ENCODE results near the gene ADCY1. TPM values are rescaled to one million over a fixed set of nuclear protein-coding genes. Genes with fewer than 3 reads are reported as not detected.

ADCY1 gene
- total RNA-seq, 2 experiments from 2014 or later: 0.99 to 1.5 TPM

DNA sequence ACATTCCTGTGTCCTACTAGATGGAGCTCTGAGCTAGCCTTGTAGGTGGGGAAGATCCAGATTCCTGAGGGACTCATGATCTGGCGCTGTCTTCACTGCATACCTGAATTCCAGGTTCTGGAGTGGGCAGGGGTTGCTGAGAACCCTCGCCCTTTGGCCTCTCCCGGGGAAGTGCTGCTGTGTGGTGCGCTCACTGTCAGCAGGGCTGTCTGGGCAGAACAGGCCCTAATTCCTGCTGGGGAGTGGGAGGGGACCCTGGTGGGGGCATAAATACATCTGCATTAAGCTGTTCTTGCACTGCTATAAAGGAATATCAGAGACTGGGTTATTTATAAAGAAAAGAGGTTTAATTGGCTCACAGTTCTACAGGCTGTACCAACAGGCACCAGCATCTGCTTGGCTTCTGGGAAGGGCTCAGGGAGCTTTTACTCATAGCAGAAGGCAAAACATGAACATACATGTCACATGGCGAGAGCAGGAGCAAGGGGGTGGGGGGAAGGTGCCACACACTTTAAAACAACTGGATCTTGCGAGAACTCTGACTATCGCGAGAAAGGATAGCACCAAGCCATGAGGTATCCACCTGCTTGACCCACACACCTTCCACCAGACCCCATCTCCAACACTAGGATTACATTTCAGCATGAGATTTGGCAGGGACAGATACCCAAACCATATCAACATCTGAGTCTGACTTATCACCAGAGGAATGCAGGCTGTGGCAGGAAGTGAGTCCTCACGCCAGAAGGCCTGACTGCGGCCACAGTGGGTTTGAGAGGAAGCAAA is 115.0 kb downstream of the ADCY1 start:
- CTCF ChIA-PET: no interaction called here
- Mint-ChIP-seq H3K9me3 (no peaks in the 10 kb centered on the region), H3K27me3 (no peaks in the 10 kb centered on the region), H3K4me1 (peaks cover 2% of the 10 kb centered on the region), H3K4me3 (no peak overlapping the region), H3K36me3 (ENCODE audit: low read depth) (no peaks in the 10 kb centered on the region), H3K27ac (no peak overlapping the region)
- POLR2A ChIA-PET: no interaction called here
- DNase-seq: no peak

DNA sequence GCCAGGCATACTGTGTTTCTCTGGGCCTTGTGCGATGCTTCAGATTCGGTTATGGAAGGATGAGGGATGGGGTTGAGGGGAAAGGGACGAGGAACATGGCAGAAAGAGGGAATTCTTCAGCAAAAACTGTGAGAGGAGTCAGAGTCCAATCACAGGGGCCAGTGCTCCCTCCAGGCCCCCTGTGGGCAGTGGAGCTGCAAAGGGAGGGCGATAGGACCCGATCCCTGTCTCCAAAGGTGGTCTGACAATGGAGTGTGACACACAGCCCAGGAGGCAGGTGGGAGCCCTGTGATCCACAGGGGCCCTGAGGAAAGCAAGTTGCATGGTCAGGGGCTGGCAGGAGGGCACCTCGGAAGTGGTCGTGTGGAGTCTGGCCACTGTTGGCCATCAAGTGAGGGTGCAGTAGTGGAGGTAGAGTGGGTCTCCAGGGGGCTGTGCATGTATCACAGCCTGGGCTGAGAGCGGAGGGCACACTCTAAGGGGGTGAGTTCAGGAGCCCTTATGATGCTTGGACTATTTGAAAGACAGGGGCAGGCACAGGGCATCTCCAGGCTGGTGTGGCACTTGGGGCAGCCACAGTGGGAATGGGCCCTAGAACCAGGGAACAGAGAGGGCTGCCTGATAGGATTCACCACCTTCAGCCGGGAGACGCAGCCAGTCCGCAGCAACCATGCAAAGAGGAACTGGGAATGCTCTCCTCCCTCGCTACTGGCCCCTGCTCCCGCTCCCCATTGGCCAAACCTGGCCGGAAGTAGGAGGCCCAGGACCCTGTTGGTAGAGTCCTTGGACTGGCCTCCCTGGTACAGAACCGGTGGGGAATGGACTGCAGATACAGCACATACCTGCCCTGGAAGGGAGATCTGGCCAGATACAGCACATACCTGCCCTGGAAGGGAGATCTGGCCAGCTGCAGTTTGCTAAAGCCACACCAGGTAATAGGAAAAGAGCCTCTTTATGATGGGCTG is 115.9 kb downstream of the ADCY1 start:
- POLR2A ChIA-PET: no interaction called here
- CTCF ChIA-PET: no interaction called here
- Mint-ChIP-seq H3K9me3 (no peaks in the 10 kb centered on the region), H3K4me1 (peaks cover 2% of the 10 kb centered on the region), H3K27me3 (no peaks in the 10 kb centered on the region), H3K27ac (no peak overlapping the region), H3K36me3 (ENCODE audit: low read depth) (no peaks in the 10 kb centered on the region), H3K4me3 (no peak overlapping the region)
- DNase-seq: no peak

DNA sequence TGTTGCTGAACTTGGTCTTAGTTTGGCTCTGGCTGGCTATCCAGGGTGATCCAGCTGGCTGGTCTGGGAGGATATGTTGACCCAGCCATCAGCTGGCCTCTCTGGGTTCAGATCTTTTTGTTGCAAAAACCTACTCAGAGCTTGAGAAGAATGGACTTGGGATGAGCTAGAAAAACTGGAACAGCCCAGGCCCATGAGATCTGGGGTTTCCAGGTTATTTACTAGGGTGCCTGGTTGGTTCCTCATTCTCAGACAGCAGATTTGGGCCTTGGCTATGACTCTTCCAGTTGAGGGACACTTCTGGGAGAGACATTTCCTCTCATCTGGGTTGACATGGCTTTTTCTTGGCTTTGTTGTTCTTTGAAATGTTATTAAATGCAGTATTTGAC is 116.6 kb downstream of the ADCY1 start:
- Mint-ChIP-seq H3K4me1 (peaks cover 2% of the 10 kb centered on the region), H3K27me3 (no peaks in the 10 kb centered on the region), H3K36me3 (ENCODE audit: low read depth) (no peaks in the 10 kb centered on the region), H3K9me3 (no peaks in the 10 kb centered on the region), H3K27ac (no peak overlapping the region), H3K4me3 (no peak overlapping the region)
- POLR2A ChIA-PET: no interaction called here
- CTCF ChIA-PET: no interaction called here
- no peak for DNase-seq

DNA sequence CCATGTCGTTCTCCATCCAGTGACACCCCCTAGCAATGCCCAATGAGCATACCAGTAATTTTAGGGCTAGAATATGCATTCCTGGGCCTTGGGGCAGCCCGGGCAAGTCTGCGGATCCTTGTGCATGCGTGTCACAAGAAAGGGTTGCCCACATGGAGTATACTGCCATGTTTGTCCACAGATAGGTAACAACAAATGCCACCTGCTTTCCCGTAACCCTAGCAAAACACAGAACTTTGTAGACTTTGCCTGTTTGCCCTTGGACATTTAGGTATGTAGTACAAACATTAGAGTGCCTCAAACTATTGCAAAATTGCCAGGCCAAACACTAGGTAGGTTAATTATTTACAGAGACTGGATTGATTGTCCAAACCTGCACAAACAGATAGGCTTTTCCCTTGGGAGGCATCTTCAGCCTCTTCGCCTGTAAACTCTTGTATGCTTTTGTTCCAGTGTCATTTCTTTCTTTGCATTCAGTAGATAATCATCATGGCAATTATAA is 117.0 kb downstream of the ADCY1 start:
- Mint-ChIP-seq H3K27me3 (no peaks in the 10 kb centered on the region), H3K36me3 (ENCODE audit: low read depth) (no peaks in the 10 kb centered on the region), H3K9me3 (no peaks in the 10 kb centered on the region), H3K27ac (no peak overlapping the region), H3K4me1 (peaks cover 2% of the 10 kb centered on the region), H3K4me3 (no peak overlapping the region)
- POLR2A ChIA-PET: no interaction called here
- DNase-seq: no peak
- CTCF ChIA-PET: no interaction called here

DNA sequence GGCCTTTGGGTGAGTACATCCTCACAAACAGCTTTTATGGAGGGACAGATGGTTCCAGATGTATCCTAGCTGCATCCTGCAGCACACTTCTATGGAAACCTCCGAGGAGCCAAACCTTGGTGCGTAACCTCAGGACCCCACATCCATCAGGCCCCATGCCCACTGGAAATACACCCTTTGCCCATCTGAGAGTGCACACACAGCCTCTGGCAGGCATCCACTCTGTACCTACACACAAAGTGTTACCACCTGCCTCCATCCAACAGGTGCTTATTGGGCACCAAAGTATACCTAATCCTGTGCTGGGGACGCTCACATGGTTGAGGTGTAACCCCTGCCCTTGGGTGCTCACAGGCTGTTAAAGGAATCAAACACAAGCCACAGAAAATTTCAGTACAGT is 117.9 kb downstream of the ADCY1 start:
- H3K27me3 Mint-ChIP-seq: no peaks in the 10 kb centered on the region
- ChIA-PET CTCF (no interaction called here), POLR2A (no interaction called here)
- H3K4me3 Mint-ChIP-seq: no peak overlapping the region
- H3K36me3 Mint-ChIP-seq (ENCODE audit: low read depth): no peaks in the 10 kb centered on the region
- H3K9me3 Mint-ChIP-seq: no peaks in the 10 kb centered on the region
- DNase-seq: no peak
- H3K4me1 Mint-ChIP-seq: peaks cover 2% of the 10 kb centered on the region
- no peak overlapping the region for H3K27ac Mint-ChIP-seq

DNA sequence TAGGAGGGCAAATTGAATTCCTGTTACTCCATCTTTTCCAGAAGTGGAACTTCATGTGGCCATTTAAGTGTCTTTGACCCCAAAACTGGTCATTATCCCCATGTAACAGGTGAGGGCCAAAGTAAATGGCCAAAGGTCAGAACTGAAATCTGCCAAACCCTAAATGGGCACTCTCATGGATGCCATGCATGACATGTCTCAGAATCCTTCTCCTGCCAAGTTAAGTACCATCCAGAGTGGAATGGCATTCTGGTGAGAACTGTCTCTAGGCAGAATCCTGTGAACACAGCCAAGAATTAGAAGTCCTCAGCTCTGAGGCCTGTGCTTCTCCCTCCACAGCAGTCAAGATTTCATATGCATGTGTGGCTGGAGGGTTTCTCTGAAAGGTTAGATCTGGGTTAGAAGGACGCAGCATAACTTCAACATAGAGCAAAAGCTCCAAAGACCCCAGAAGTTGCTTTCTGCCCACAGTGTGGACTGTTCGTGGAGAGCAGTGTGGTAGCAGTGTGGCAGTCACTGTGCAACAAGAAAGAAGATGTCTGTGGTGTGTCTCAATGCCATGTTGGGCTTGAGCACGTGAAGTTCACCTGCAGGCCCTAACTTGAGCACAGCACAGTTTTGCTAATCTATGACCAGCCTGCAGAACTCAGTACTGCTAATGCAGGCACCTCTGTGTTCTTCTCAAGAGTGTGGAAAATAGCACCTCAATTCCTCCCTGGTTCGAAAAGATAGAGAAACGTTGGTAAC is 121.3 kb downstream of the ADCY1 start:
- DNase-seq: no peak
- ChIA-PET POLR2A (no interaction called here), CTCF (interaction anchor here (1.4 kb wide), 1 partner anchor 52 kb away, joined by 3 read pairs; no protein-coding TSS in a partner anchor)
- Mint-ChIP-seq H3K4me1 (no peaks in the 10 kb centered on the region), H3K36me3 (ENCODE audit: low read depth) (no peaks in the 10 kb centered on the region), H3K27ac (no peak overlapping the region), H3K4me3 (no peak overlapping the region), H3K9me3 (no peaks in the 10 kb centered on the region), H3K27me3 (no peaks in the 10 kb centered on the region)

DNA sequence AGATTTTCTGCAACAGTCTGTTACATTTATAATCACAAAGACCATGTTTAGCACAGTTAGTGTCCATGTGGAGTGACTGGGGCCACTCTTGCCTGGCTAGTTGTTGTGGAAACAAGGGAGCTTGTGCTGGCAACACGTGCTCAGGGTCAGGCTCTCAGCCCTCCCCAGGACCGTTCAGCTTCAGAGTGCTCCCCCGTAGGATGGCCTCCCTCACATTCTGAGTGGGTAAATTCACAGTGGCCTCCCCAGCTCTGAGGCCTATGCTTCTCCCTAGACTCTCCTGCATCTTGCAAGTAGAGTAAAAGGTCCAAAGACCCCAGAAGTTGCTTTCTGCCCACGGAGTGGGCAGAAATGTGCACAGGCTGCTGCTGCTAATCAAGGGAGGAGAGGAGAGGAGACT is 122.3 kb downstream of the ADCY1 start:
- no peak for DNase-seq
- Mint-ChIP-seq H3K27ac (no peak overlapping the region), H3K36me3 (ENCODE audit: low read depth) (no peaks in the 10 kb centered on the region), H3K9me3 (no peaks in the 10 kb centered on the region), H3K4me1 (no peaks in the 10 kb centered on the region), H3K4me3 (no peak overlapping the region), H3K27me3 (no peaks in the 10 kb centered on the region)
- ChIA-PET POLR2A (no interaction called here), CTCF (interaction anchor here (1.1 to 1.4 kb wide), 2 partner anchors 15 to 53 kb away, joined by 3 read pairs; no protein-coding TSS in a partner anchor)

DNA sequence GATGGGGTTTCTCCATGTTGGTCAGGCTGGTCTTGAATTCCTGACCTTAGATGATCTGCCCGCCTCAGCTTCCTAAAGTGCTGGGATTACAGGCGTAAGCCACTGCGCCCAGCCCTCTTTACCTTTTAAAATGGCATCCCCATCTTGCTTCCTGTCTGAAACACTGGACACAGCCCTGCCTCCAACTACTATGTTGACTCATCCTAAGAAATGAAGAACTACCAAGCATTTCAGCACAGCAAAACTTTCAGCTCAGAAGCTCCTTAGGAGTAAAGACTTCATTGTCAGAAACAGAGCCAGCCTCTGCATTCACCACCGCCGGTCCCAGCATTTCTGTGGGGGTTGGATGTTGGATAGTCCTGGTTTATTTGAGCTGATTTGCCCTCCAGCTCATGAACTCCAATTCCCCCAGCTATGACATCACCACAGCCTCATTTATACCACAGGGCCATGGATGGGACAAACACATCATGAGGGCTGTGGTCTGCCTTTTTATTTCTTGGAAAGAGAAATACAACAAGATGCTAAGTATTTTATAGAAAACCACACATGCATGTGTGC is 123.5 kb downstream of the ADCY1 start:
- ChIA-PET POLR2A (no interaction called here), CTCF (no interaction called here)
- DNase-seq: peak; percentile 4
- Mint-ChIP-seq H3K9me3 (no peaks in the 10 kb centered on the region), H3K4me3 (no peak overlapping the region), H3K27me3 (no peaks in the 10 kb centered on the region), H3K36me3 (ENCODE audit: low read depth) (no peaks in the 10 kb centered on the region), H3K4me1 (no peaks in the 10 kb centered on the region), H3K27ac (no peak overlapping the region)

DNA sequence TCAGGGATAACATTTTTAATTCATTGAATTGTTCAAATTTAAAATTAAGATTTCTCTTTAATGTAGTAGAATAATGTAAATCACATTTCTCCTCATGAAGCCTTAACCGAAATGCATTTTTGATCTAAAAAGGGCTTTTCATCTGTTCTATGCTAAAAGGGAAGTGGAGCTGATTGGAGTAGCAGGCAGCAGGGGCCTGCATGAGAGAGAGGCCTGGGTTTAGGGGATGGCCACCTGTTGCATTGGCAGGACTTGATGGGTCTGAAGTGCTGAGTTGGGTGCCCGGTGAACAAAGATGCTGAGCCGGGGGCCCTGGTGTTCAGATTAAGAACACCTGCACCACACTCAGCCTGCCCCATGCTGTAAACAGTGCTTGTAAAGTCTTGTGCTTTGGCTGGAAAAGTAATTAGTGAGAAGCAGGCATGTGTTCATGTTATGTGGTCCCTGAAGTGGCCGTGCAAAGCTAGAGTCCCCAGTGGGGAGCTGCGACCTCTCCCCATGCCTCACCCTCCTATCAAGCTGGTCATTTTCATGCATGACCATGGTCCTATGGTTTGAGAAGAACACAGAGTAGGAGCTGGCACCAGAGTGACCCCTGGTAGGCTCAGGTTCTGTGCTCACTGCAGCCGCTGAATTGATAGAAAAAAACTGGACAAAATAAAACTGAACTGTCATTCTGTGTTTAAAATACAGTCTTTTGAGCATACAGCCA is 124.3 kb downstream of the ADCY1 start:
- Mint-ChIP-seq H3K27ac (no peak overlapping the region), H3K27me3 (no peaks in the 10 kb centered on the region), H3K4me1 (no peaks in the 10 kb centered on the region), H3K36me3 (ENCODE audit: low read depth) (no peaks in the 10 kb centered on the region), H3K4me3 (no peak overlapping the region), H3K9me3 (no peaks in the 10 kb centered on the region)
- peak; percentile 3 for DNase-seq
- CTCF ChIA-PET: no interaction called here
- POLR2A ChIA-PET: no interaction called here

DNA sequence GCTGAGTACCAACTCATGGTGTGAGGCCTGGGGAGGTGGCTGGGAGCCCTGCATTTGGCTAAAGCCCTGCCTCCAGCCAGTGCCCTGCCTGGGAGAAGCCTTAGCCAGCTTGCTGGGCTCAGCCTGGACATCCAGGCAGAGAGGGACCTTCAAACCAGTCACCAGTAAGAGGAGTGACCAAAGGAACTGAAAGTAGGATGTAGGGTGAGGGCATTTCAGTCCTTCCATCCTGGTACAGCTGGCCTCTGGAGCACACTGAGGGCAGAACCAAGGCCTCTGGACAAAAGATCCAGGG is 124.8 kb downstream of the ADCY1 start:
- Mint-ChIP-seq H3K36me3 (ENCODE audit: low read depth) (no peaks in the 10 kb centered on the region), H3K4me1 (no peaks in the 10 kb centered on the region), H3K27ac (no peak overlapping the region), H3K9me3 (no peaks in the 10 kb centered on the region), H3K27me3 (no peaks in the 10 kb centered on the region), H3K4me3 (no peak overlapping the region)
- DNase-seq: no peak
- POLR2A ChIA-PET: no interaction called here
- CTCF ChIA-PET: no interaction called here

DNA sequence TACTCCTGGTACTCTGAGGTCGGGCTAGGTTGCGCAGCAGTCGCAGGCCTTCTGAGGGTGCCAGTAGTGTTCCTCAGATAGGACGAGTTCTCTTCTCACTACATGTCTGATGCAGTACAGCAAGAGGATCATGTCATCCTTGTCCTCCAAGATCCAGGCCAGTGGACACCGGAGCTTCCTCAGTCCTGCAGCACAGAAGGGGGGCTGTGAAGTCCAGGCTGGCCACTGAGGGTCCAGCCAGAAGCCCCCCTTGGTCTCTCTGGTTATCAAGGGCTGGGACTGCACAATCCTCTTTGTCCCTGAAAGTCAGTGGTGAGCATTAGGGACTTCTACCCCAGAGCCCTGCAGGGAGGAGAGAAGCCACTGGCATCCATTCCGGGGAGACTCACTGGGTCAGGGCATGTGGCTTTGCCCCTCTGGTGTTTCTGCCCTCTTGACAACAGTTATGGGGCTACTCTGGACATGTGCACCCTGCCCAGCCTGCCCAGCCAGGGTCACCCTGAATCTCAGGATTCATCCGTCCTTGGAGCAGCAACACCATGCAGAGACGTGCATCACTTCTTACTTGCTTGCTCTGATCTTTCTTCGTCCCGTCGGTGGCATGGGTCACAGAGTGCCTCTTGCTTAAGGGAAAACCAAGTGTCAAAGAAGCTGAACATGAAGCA is 125.7 kb downstream of the ADCY1 start:
- ChIA-PET POLR2A (no interaction called here), CTCF (no interaction called here)
- DNase-seq: no peak
- no peaks in the 10 kb centered on the region for H3K36me3 Mint-ChIP-seq (ENCODE audit: low read depth)
- no peak overlapping the region for H3K4me3 Mint-ChIP-seq
- no peaks in the 10 kb centered on the region for H3K9me3 Mint-ChIP-seq
- H3K4me1 Mint-ChIP-seq: no peaks in the 10 kb centered on the region
- no peaks in the 10 kb centered on the region for H3K27me3 Mint-ChIP-seq
- no peak overlapping the region for H3K27ac Mint-ChIP-seq

DNA sequence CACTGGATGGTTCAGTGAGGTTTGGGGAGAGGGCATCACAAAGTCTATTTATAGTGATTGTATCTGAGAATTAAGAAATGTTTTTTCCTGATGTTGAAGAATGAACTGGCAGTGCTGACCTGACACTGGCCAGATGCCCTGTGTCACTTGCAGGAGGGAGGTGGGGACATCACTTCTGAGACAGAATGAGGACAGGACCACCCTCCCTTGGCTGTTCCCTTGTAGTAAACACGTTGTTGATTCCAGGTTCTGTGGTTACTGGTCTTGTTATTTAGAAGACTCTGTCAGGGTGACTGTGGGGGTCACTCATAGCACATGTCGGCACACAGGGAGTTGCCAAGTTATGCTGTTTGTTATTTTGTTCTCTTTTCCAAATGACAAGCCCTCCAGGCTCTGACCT is 126.4 kb downstream of the ADCY1 start:
- H3K27ac Mint-ChIP-seq: no peak overlapping the region
- H3K36me3 Mint-ChIP-seq (ENCODE audit: low read depth): no peaks in the 10 kb centered on the region
- no peaks in the 10 kb centered on the region for H3K4me1 Mint-ChIP-seq
- H3K27me3 Mint-ChIP-seq: no peaks in the 10 kb centered on the region
- ChIA-PET POLR2A (no interaction called here), CTCF (no interaction called here)
- DNase-seq: no peak
- H3K4me3 Mint-ChIP-seq: no peak overlapping the region
- H3K9me3 Mint-ChIP-seq: no peaks in the 10 kb centered on the region
